ENCODE data around the gene ZNF341.

GRCh38 chr20:33693741-33694638 is 37.8 kb upstream of the ZNF341 start:
- TF ChIP-seq CTCF (IDR thresholded peaks at IDR 0.05) = no peak
- no peak for TF ChIP-seq EP300 (IDR thresholded peaks at IDR 0.05)

All from sigmoid colon (tissue), 4 donors.